ENCODE data around the gene FLNC.

GRCh38 chr7:128891942-128892269 is 61.7 kb downstream of the FLNC start:
- TF ChIP-seq, protein P1, sequence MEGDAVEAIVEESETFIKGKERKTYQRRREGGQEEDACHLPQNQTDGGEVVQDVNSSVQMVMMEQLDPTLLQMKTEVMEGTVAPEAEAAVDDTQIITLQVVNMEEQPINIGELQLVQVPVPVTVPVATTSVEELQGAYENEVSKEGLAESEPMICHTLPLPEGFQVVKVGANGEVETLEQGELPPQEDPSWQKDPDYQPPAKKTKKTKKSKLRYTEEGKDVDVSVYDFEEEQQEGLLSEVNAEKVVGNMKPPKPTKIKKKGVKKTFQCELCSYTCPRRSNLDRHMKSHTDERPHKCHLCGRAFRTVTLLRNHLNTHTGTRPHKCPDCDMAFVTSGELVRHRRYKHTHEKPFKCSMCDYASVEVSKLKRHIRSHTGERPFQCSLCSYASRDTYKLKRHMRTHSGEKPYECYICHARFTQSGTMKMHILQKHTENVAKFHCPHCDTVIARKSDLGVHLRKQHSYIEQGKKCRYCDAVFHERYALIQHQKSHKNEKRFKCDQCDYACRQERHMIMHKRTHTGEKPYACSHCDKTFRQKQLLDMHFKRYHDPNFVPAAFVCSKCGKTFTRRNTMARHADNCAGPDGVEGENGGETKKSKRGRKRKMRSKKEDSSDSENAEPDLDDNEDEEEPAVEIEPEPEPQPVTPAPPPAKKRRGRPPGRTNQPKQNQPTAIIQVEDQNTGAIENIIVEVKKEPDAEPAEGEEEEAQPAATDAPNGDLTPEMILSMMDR (IDR thresholded peaks at IDR 0.05): no peak
- TF ChIP-seq POLR2A (IDR thresholded peaks at IDR 0.05): no peak
